ENCODE results near the gene MAX.

MAX gene

GRCh38 chr14:65042296-65042695 lies 60.0 kb downstream of the MAX start:
- peak overlapping the region; percentile 4 for H3K4me3 ChIP-seq (ENCODE audit: low read depth, low read length)
- peak; percentile 85 for DNase-seq (ENCODE audit: low read depth)
- no peak for TF ChIP-seq MYC (IDR thresholded peaks at IDR 0.05; ENCODE audit: low read depth, low read length)
- peak; percentile 7; the same call in 1 of the 2 replicates for TF ChIP-seq MAX (IDR thresholded peaks at IDR 0.05; ENCODE audit: low read depth, low read length)
- no peak for TF ChIP-seq CTCF (IDR thresholded peaks at IDR 0.05; ENCODE audit: low read depth, low read length)
- TF ChIP-seq POLR2A (IDR thresholded peaks at IDR 0.05; ENCODE audit: extremely low read depth, insufficient read length), result no peak

GRCh38 chr14:65041434-65041915 lies 60.8 kb downstream of the MAX start:
- TF ChIP-seq MAX (IDR thresholded peaks at IDR 0.05; ENCODE audit: low read depth, low read length), result no peak
- no peak for TF ChIP-seq MYC (IDR thresholded peaks at IDR 0.05; ENCODE audit: low read depth, low read length)
- no peak for TF ChIP-seq POLR2A (IDR thresholded peaks at IDR 0.05; ENCODE audit: extremely low read depth, insufficient read length)
- TF ChIP-seq CTCF (IDR thresholded peaks at IDR 0.05; ENCODE audit: low read depth, low read length), result no peak
- DNase-seq (ENCODE audit: low read depth), result no peak
- no peak overlapping the region for H3K4me3 ChIP-seq (ENCODE audit: low read depth, low read length)

GRCh38 chr14:65040666-65041433 lies 61.5 kb downstream of the MAX start:
- DNase-seq (ENCODE audit: low read depth), result peak; percentile 45
- H3K4me3 ChIP-seq (ENCODE audit: low read depth, low read length), result no peak overlapping the region
- TF ChIP-seq CTCF (IDR thresholded peaks at IDR 0.05; ENCODE audit: low read depth, low read length) (no peak), POLR2A (IDR thresholded peaks at IDR 0.05; ENCODE audit: extremely low read depth, insufficient read length) (no peak), MYC (IDR thresholded peaks at IDR 0.05; ENCODE audit: low read depth, low read length) (no peak), MAX (IDR thresholded peaks at IDR 0.05; ENCODE audit: low read depth, low read length) (no peak)

- TF ChIP-seq CTCF (IDR thresholded peaks at IDR 0.05; ENCODE audit: low read depth, low read length) (no peak), MYC (IDR thresholded peaks at IDR 0.05; ENCODE audit: low read depth, low read length) (no peak), MAX (IDR thresholded peaks at IDR 0.05; ENCODE audit: low read depth, low read length) (no peak), POLR2A (IDR thresholded peaks at IDR 0.05; ENCODE audit: extremely low read depth, insufficient read length) (no peak)
- no peak for DNase-seq (ENCODE audit: low read depth)
- no peak overlapping the region for H3K4me3 ChIP-seq (ENCODE audit: low read depth, low read length)
These were observed 63.4 kb downstream of the MAX start for GRCh38 chr14:65038966-65039365.

GRCh38 chr14:65035049-65035448 lies 67.3 kb downstream of the MAX start:
- H3K4me3 ChIP-seq (ENCODE audit: low read depth, low read length), result no peak overlapping the region
- TF ChIP-seq MYC (IDR thresholded peaks at IDR 0.05; ENCODE audit: low read depth, low read length) (no peak), CTCF (IDR thresholded peaks at IDR 0.05; ENCODE audit: low read depth, low read length) (no peak), POLR2A (IDR thresholded peaks at IDR 0.05; ENCODE audit: extremely low read depth, insufficient read length) (no peak), MAX (IDR thresholded peaks at IDR 0.05; ENCODE audit: low read depth, low read length) (no peak)
- DNase-seq (ENCODE audit: low read depth), result no peak

Data from NB4 (cell line).